GM23338 (cell line): ENCODE results near the gene EXOC6B. TPM values are rescaled to one million over a fixed set of nuclear protein-coding genes. Genes with fewer than 3 reads are reported as not detected.

Experiments
- ATAC-seq: fragments of 200-7000 bp; cut with Tn5 transposase; 3 replicates; pipeline ENCODE4 v1.9.1; 2020
- DNase-seq: peaks from one replicate; pipeline ENCODE4 v3.0.0-alpha.2; 2015; ENCODE audit warnings: low spot score
- H2AFZ ChIP-seq: fragments of 200-600 bp; sonication (generic); 2 replicates; pipeline ENCODE4 v1.8.0; 2016; ENCODE audit warnings: antibody characterized with exemption, mild to moderate bottlenecking, moderate library complexity
- H3F3A ChIP-seq: fragments of 200-600 bp; sonication (generic); replicated peaks from 2 replicates; pipeline ENCODE4 v1.8.0; 2017; ENCODE audit warnings: antibody characterized with exemption, mixed run types, low read depth
- H3K27ac ChIP-seq: fragments of 200-600 bp; sonication (generic); 2 replicates; pipeline ENCODE4 v1.6.1; 2016; ENCODE audit warnings: low read depth
- H3K27me3 ChIP-seq: fragments of 200-600 bp; sonication (generic); 2 replicates; pipeline ENCODE4 v1.8.0; 2016; ENCODE audit warnings: mild to moderate bottlenecking, mixed run types, moderate library complexity; ENCODE audit not compliant: insufficient read depth
- H3K36me3 ChIP-seq: fragments of 200-600 bp; sonication (generic); 2 replicates; pipeline ENCODE4 v1.8.0; 2016; ENCODE audit warnings: mild to moderate bottlenecking; ENCODE audit not compliant: insufficient read depth
- H3K4me1 ChIP-seq: fragments of 200-600 bp; sonication (generic); 2 replicates; pipeline ENCODE4 v1.8.0; 2016; ENCODE audit warnings: mild to moderate bottlenecking, moderate library complexity; ENCODE audit not compliant: insufficient read depth
- H3K4me2 ChIP-seq: fragments of 200-600 bp; sonication (generic); 2 replicates; pipeline ENCODE4 v1.7.1; 2017; ENCODE audit warnings: mixed run types
- H3K4me3 ChIP-seq: fragments of 200-600 bp; sonication (generic); 2 replicates; pipeline ENCODE4 v1.6.1; 2016; ENCODE audit warnings: mixed run types
- H3K79me2 ChIP-seq: fragments of 200-600 bp; sonication (generic); replicated peaks from 2 replicates; pipeline ENCODE4 v1.8.0; 2017; ENCODE audit warnings: mild to moderate bottlenecking; ENCODE audit not compliant: insufficient read depth
- H3K9me2 ChIP-seq: fragments of 200-600 bp; sonication (generic); 2 replicates; pipeline ENCODE4 v1.8.0; 2017; ENCODE audit not compliant: insufficient read depth
- H4K20me1 ChIP-seq: fragments of 200-600 bp; sonication (generic); replicated peaks from 2 replicates; pipeline ENCODE4 v1.8.0; 2017; ENCODE audit warnings: mild to moderate bottlenecking; ENCODE audit not compliant: insufficient read depth
- H3K27ac Mint-ChIP-seq: 2 replicates; pipeline ENCODE4 v1.8.0; 2020; ENCODE audit warnings: inconsistent platforms, mild to moderate bottlenecking, moderate library complexity, mixed read lengths
- H3K27me3 Mint-ChIP-seq: 3 replicates; pipeline ENCODE4 v1.8.0; 2022; ENCODE audit warnings: low read depth, mild to moderate bottlenecking, moderate library complexity, mixed read lengths, inconsistent platforms; ENCODE audit not compliant: insufficient read depth, poor library complexity
- H3K36me3 Mint-ChIP-seq: 3 replicates; pipeline ENCODE4 v1.8.0; 2021; ENCODE audit warnings: low read depth, mild to moderate bottlenecking, inconsistent platforms, moderate library complexity, mixed read lengths
- H3K4me1 Mint-ChIP-seq: 3 replicates; pipeline ENCODE4 v1.8.0; 2020; ENCODE audit warnings: mild to moderate bottlenecking, inconsistent platforms, mixed read lengths
- H3K4me3 Mint-ChIP-seq: 3 replicates; pipeline ENCODE4 v1.8.0; 2021; ENCODE audit warnings: moderate library complexity, mild to moderate bottlenecking, inconsistent platforms, mixed read lengths
- H3K9me3 Mint-ChIP-seq: 3 replicates; pipeline ENCODE4 v1.8.0; 2020; ENCODE audit warnings: moderate library complexity, mild to moderate bottlenecking, inconsistent platforms, mixed read lengths
- ETS1 ChIP-seq: IDR thresholded peaks from 2 replicates; pipeline ENCODE4 v1.6.1; 2016; ENCODE audit warnings: antibody characterized with exemption
- EZH2 ChIP-seq: fragments of 200-600 bp; sonication (generic); IDR thresholded peaks from one replicate; pipeline ENCODE4 v1.8.0; 2017; ENCODE audit warnings: antibody characterized with exemption, mild to moderate bottlenecking, low read depth; ENCODE audit not compliant: unreplicated experiment
- JUNB ChIP-seq: IDR thresholded peaks from one replicate; pipeline ENCODE4 v1.6.1; 2016; ENCODE audit warnings: antibody characterized with exemption; ENCODE audit not compliant: unreplicated experiment
- NANOG ChIP-seq: IDR thresholded peaks from 2 replicates; pipeline ENCODE4 v1.6.1; 2016; ENCODE audit warnings: antibody characterized with exemption, borderline replicate concordance
- POLR2AphosphoS5 ChIP-seq: IDR thresholded peaks from 2 replicates; pipeline ENCODE4 v1.6.1; 2016; ENCODE audit warnings: antibody characterized with exemption, low read depth
- REST ChIP-seq: IDR thresholded peaks from one replicate; pipeline ENCODE4 v1.6.1; 2018; ENCODE audit warnings: antibody characterized with exemption; ENCODE audit not compliant: unreplicated experiment
- STAT1 ChIP-seq: IDR thresholded peaks from one replicate; pipeline ENCODE4 v1.6.1; 2016; ENCODE audit warnings: antibody characterized with exemption; ENCODE audit not compliant: unreplicated experiment
- ZNF114 ChIP-seq: fragments of 250-450 bp; sonication (Bioruptor Pico); IDR thresholded peaks from 2 replicates; pipeline ENCODE4 v1.5.0; 2020; ENCODE audit warnings: mild to moderate bottlenecking, moderate library complexity
- ZNF331 ChIP-seq: fragments of 250-450 bp; sonication (Bioruptor Pico); IDR thresholded peaks from 2 replicates; pipeline ENCODE4 v1.5.0; 2020; ENCODE audit warnings: low read depth, mild to moderate bottlenecking, moderate library complexity
- ZNF462 ChIP-seq: fragments of 250-450 bp; sonication (Bioruptor Pico); IDR thresholded peaks from 2 replicates; pipeline ENCODE4 v1.5.0; 2020; ENCODE audit warnings: mild to moderate bottlenecking, moderate library complexity
- polyA plus RNA-seq: library from polyadenylated mRNA; unstranded; fragments of >200 nt; fragmentation: Nextera tagmentation; extraction: Ambion mirVana; gene quantifications from 2 replicates; pipeline ENCODE4 v1.2.1, GENCODE V29; 2016
- total RNA-seq: library from RNA; depleted of rRNA; stranded (reverse); fragments of >200 nt; shearing (Covaris generic); gene quantifications from 2 replicates; pipeline ENCODE4 v1.2.3, GENCODE V29; 2014

The EXOC6B gene
- total and polyA plus RNA-seq, 2 experiments from 2014 or later = 7.2 to 45.9 TPM

GRCh38 chr2:72131371-72131891 is 694.4 kb downstream of the EXOC6B start:
- peaks cover 8% of the 10 kb centered on the region; the same call in 1 of the 2 replicates for H3K4me1 ChIP-seq
- Mint-ChIP-seq H3K4me1 (peaks cover 24% of the 10 kb centered on the region), H3K9me3 (no peaks in the 10 kb centered on the region), H3K27ac (no peak overlapping the region), H3K27me3 (peaks cover 23% of the 10 kb centered on the region), H3K36me3 (no peaks in the 10 kb centered on the region), H3K4me3 (no peak overlapping the region)
- DNase-seq (no peak), ATAC-seq (no peak)
- no peak overlapping the region for H3K4me3 ChIP-seq
- H3K9me2 ChIP-seq = no peaks in the 10 kb centered on the region
- H3K79me2 ChIP-seq = no peaks in the 10 kb centered on the region
- no peaks in the 10 kb centered on the region for H3K36me3 ChIP-seq
- no peaks in the 10 kb centered on the region for H3F3A ChIP-seq
- no peaks in the 10 kb centered on the region for H3K27me3 ChIP-seq
- H2AFZ ChIP-seq = peak overlapping the region; percentile 92; the same call in 1 of the 2 replicates
- TF ChIP-seq ZNF114 (no peak), ZNF331 (CRISPR knock-in tag) (no peak), ETS1 (no peak), STAT1 (no peak), JUNB (no peak)
- no peaks in the 10 kb centered on the region for H4K20me1 ChIP-seq
- H3K27ac ChIP-seq = no peak overlapping the region
- H3K4me2 ChIP-seq = no peak overlapping the region

GRCh38 chr2:72130659-72131360 is 695.0 kb downstream of the EXOC6B start:
- no peaks in the 10 kb centered on the region for H3K9me2 ChIP-seq
- peaks cover 8% of the 10 kb centered on the region; the same call in 1 of the 2 replicates for H3K4me1 ChIP-seq
- no peaks in the 10 kb centered on the region for H3K36me3 ChIP-seq
- no peaks in the 10 kb centered on the region for H3K79me2 ChIP-seq
- Mint-ChIP-seq H3K36me3 (no peaks in the 10 kb centered on the region), H3K9me3 (no peaks in the 10 kb centered on the region; the same call in 2 of the 3 replicates), H3K4me1 (peaks cover 24% of the 10 kb centered on the region), H3K4me3 (no peak overlapping the region; the same call in 1 of the 3 replicates), H3K27ac (no peak overlapping the region), H3K27me3 (peaks cover 22% of the 10 kb centered on the region)
- no peaks in the 10 kb centered on the region for H4K20me1 ChIP-seq
- 0 out of 2 replicates have a peak overlapping the region, but pooled peaks have one; percentile 32 for H3K4me2 ChIP-seq
- DNase-seq (peak; percentile 60), ATAC-seq (peak; percentile 66)
- no peak overlapping the region for H3K27ac ChIP-seq
- H3K4me3 ChIP-seq = no peak overlapping the region
- H3F3A ChIP-seq = no peaks in the 10 kb centered on the region
- H2AFZ ChIP-seq = peak overlapping the region; percentile 92; the same call in 1 of the 2 replicates
- H3K27me3 ChIP-seq = no peaks in the 10 kb centered on the region
- TF ChIP-seq STAT1 = no peak
- no peak for TF ChIP-seq EZH2
- TF ChIP-seq POLR2AphosphoS5 = no peak
- TF ChIP-seq ZNF331 (CRISPR knock-in tag) = no peak
- TF ChIP-seq ZNF462 (CRISPR knock-in tag) = no peak
- TF ChIP-seq JUNB = no peak
- no peak for TF ChIP-seq NANOG
- TF ChIP-seq REST = no peak
